ENCODE data around the gene MAVS. TPM values are rescaled to one million over a fixed set of nuclear protein-coding genes. Genes with fewer than 3 reads are reported as not detected.

Gene MAVS
- total RNA-seq, 1 donor from 2014 or later: 44.9 TPM

- peaks cover 50% of the 10 kb centered on the region for H3K36me3 ChIP-seq
- H3K9me3 ChIP-seq (replicated peaks): no peaks in the 10 kb centered on the region
- intact Hi-C loops (cut with micrococcal nuclease): no loop called here
- H3K27ac ChIP-seq (replicated peaks): no peak overlapping the region
- no peak for TF ChIP-seq CTCF (IDR thresholded peaks at IDR 0.05; ENCODE audit: borderline replicate concordance)
- DNase-seq: no peak
- peaks cover 34% of the 10 kb centered on the region for H3K4me1 ChIP-seq
- H3K4me3 ChIP-seq: no peak overlapping the region
- no peaks in the 10 kb centered on the region for H3K27me3 ChIP-seq (ENCODE audit: low read depth)
Measured at GRCh38 chr20:3800256-3800877, 46.3 kb upstream of the MAVS start.

GRCh38 chr20:3800878-3801260 is 45.8 kb upstream of the MAVS start:
- Histone ChIP-seq H3K36me3 (peaks cover 50% of the 10 kb centered on the region), H3K4me1 (peaks cover 31% of the 10 kb centered on the region), H3K9me3 (replicated peaks) (no peaks in the 10 kb centered on the region), H3K27me3 (ENCODE audit: low read depth) (no peaks in the 10 kb centered on the region), H3K4me3 (no peak overlapping the region), H3K27ac (replicated peaks) (no peak overlapping the region)
- TF ChIP-seq CTCF (IDR thresholded peaks at IDR 0.05; ENCODE audit: borderline replicate concordance): no peak
- intact Hi-C loops (cut with micrococcal nuclease): no loop called here
- no peak for DNase-seq

GRCh38 chr20:3801299-3801698 is 45.3 kb upstream of the MAVS start:
- intact Hi-C loops (cut with micrococcal nuclease): no loop called here
- no peaks in the 10 kb centered on the region for H3K9me3 ChIP-seq (replicated peaks)
- peaks cover 50% of the 10 kb centered on the region for H3K36me3 ChIP-seq
- peaks cover 34% of the 10 kb centered on the region for H3K4me1 ChIP-seq
- TF ChIP-seq CTCF (IDR thresholded peaks at IDR 0.05; ENCODE audit: borderline replicate concordance): no peak
- no peak overlapping the region for H3K4me3 ChIP-seq
- DNase-seq: no peak
- H3K27ac ChIP-seq (replicated peaks): no peak overlapping the region
- no peaks in the 10 kb centered on the region for H3K27me3 ChIP-seq (ENCODE audit: low read depth)

GRCh38 chr20:3801846-3802245 is 44.8 kb upstream of the MAVS start:
- Histone ChIP-seq H3K27ac (replicated peaks) (no peak overlapping the region), H3K4me1 (peaks cover 34% of the 10 kb centered on the region), H3K36me3 (peaks cover 50% of the 10 kb centered on the region), H3K9me3 (replicated peaks) (no peaks in the 10 kb centered on the region), H3K4me3 (no peak overlapping the region), H3K27me3 (ENCODE audit: low read depth) (no peaks in the 10 kb centered on the region)
- intact Hi-C loops (cut with micrococcal nuclease): no loop called here
- no peak for TF ChIP-seq CTCF (IDR thresholded peaks at IDR 0.05; ENCODE audit: borderline replicate concordance)
- DNase-seq: no peak

- Histone ChIP-seq H3K9me3 (replicated peaks) (no peaks in the 10 kb centered on the region), H3K4me1 (peaks cover 34% of the 10 kb centered on the region), H3K27ac (replicated peaks) (no peak overlapping the region), H3K27me3 (ENCODE audit: low read depth) (no peaks in the 10 kb centered on the region), H3K36me3 (peaks cover 50% of the 10 kb centered on the region), H3K4me3 (no peak overlapping the region)
- no peak for TF ChIP-seq CTCF (IDR thresholded peaks at IDR 0.05; ENCODE audit: borderline replicate concordance)
- intact Hi-C loops (cut with micrococcal nuclease): no loop called here
- no peak for DNase-seq
Measured at GRCh38 chr20:3802524-3803239, 44.0 kb upstream of the MAVS start.

All from left ventricle myocardium inferior (tissue), 1 donor.